Measurements from ENCODE around the gene TAX1BP1. TPM values are rescaled to one million over a fixed set of nuclear protein-coding genes. Genes with fewer than 3 reads are reported as not detected.
A peak's percentile ranks its signal among the peaks of the same experiment; 100 is the strongest.

TAX1BP1 gene
- total and polyA plus RNA-seq, 4 donors, result 35.7 to 57.1 (median 52.9) TPM

- no peaks in the 10 kb centered on the region for H3K9me3 ChIP-seq (ENCODE audit: control insufficient read depth in 4 of 4, low read length in 3 of 4)
- H3K4me1 ChIP-seq (ENCODE audit: control insufficient read depth in 4 of 4, insufficient read depth in 4 of 4, low read length in 3 of 4), result peaks cover 9 to 42% (median 38%) of the 10 kb centered on the region in 4 donors
- H3K27ac ChIP-seq (ENCODE audit: low read depth in 1 of 2, low read length in 2 of 2), result no peak overlapping the region
- H3K4me3 ChIP-seq (ENCODE audit: low read depth in 1 of 3, low read length in 3 of 3), result no peak overlapping the region
- H3K27me3 ChIP-seq (ENCODE audit: control insufficient read depth in 4 of 4, insufficient read depth in 4 of 4, low read length in 3 of 4), result no peaks in the 10 kb centered on the region
- no peak overlapping the region for H3K9ac ChIP-seq (ENCODE audit: low read depth in 1 of 2, low read length in 2 of 2)
- H3K36me3 ChIP-seq (ENCODE audit: control insufficient read depth in 4 of 4, insufficient read depth in 3 of 4, low read depth in 1 of 4, low read length in 3 of 4), result peaks cover 0 to 17% (median 16%) of the 10 kb centered on the region in 4 donors
- no peak for TF ChIP-seq RXRA (IDR thresholded peaks at IDR 0.05)
- no peak for TF ChIP-seq MAX (IDR thresholded peaks at IDR 0.05)
- no peak for TF ChIP-seq JUND (IDR thresholded peaks at IDR 0.05)
- TF ChIP-seq GABPA (IDR thresholded peaks at IDR 0.05 in 1 of 2, conservative IDR thresholded peaks at IDR 0.05 in 1 of 2), result no peak
- TF ChIP-seq HNF4A (conservative IDR thresholded peaks at IDR 0.05), result no peak
- no peak for TF ChIP-seq FOXA1 (IDR thresholded peaks at IDR 0.05)
- TF ChIP-seq EGR1 (IDR thresholded peaks at IDR 0.05; ENCODE audit: low read depth in 2 of 2), result no peak
- no peak for TF ChIP-seq NR2F2 (IDR thresholded peaks at IDR 0.05)
- no peak for TF ChIP-seq REST (IDR thresholded peaks at IDR 0.05)
- TF ChIP-seq FOXA2 (IDR thresholded peaks at IDR 0.05), result no peak
- no peak for TF ChIP-seq YY1 (IDR thresholded peaks at IDR 0.05)
- TF ChIP-seq SP1 (IDR thresholded peaks at IDR 0.05), result no peak
- TF ChIP-seq TAF1 (conservative IDR thresholded peaks at IDR 0.05), result no peak
- TF ChIP-seq ATF3 (IDR thresholded peaks at IDR 0.05), result no peak
- TF ChIP-seq RAD21 (IDR thresholded peaks at IDR 0.05), result no peak
- DNase-seq (ENCODE audit: low spot score), result no peak
Measured at GRCh38 chr7:27746486-27746885, 6.5 kb downstream of the TAX1BP1 start.

GRCh38 chr7:27746978-27747377 lies 7.0 kb downstream of the TAX1BP1 start:
- Histone ChIP-seq H3K4me1 (ENCODE audit: control insufficient read depth in 4 of 4, insufficient read depth in 4 of 4, low read length in 3 of 4) (peaks cover 9 to 40% (median 38%) of the 10 kb centered on the region in 4 donors), H3K27me3 (ENCODE audit: control insufficient read depth in 4 of 4, insufficient read depth in 4 of 4, low read length in 3 of 4) (no peaks in the 10 kb centered on the region), H3K9ac (ENCODE audit: low read depth in 1 of 2, low read length in 2 of 2) (peak overlapping the region in 1 of 2 donors; percentile 12), H3K36me3 (ENCODE audit: control insufficient read depth in 4 of 4, insufficient read depth in 3 of 4, low read depth in 1 of 4, low read length in 3 of 4) (peaks cover 0 to 19% (median 17%) of the 10 kb centered on the region in 4 donors), H3K4me3 (ENCODE audit: low read depth in 1 of 3, low read length in 3 of 3) (no peak overlapping the region), H3K9me3 (ENCODE audit: control insufficient read depth in 4 of 4, low read length in 3 of 4) (no peaks in the 10 kb centered on the region), H3K27ac (ENCODE audit: low read depth in 1 of 2, low read length in 2 of 2) (no peak overlapping the region)
- WGBS, result 89% methylated on average over 1 of the region's 1 CpG
- no peak for DNase-seq (ENCODE audit: low spot score)
- no peak for TF ChIP-seq YY1 (IDR thresholded peaks at IDR 0.05)
- no peak for TF ChIP-seq TAF1 (conservative IDR thresholded peaks at IDR 0.05)
- TF ChIP-seq ZBTB33 (IDR thresholded peaks at IDR 0.05), result no peak
- TF ChIP-seq CTCF (IDR thresholded peaks at IDR 0.05; ENCODE audit: low read depth, low read length, missing input control), result no peak
- no peak for TF ChIP-seq GABPA (IDR thresholded peaks at IDR 0.05 in 1 of 2, conservative IDR thresholded peaks at IDR 0.05 in 1 of 2)
- no peak for TF ChIP-seq HNF4G (IDR thresholded peaks at IDR 0.05)
- TF ChIP-seq JUND (IDR thresholded peaks at IDR 0.05), result no peak
- no peak for TF ChIP-seq EGR1 (IDR thresholded peaks at IDR 0.05; ENCODE audit: low read depth in 2 of 2)
- TF ChIP-seq MAX (IDR thresholded peaks at IDR 0.05), result no peak
- TF ChIP-seq HNF4A (conservative IDR thresholded peaks at IDR 0.05), result no peak
- TF ChIP-seq FOXA2 (IDR thresholded peaks at IDR 0.05), result no peak
- TF ChIP-seq ATF3 (IDR thresholded peaks at IDR 0.05), result no peak
- no peak for TF ChIP-seq NR2F2 (IDR thresholded peaks at IDR 0.05)
- no peak for TF ChIP-seq FOXA1 (IDR thresholded peaks at IDR 0.05)
- TF ChIP-seq SP1 (IDR thresholded peaks at IDR 0.05), result no peak

Data from liver (tissue), 9 donors.